ENCODE results near the gene CNOT4.

Gene CNOT4

GRCh38 chr7:135317676-135318325, 192.1 kb downstream of the CNOT4 start:
- DNase-seq = no peak

GRCh38 chr7:135316648-135317313, 193.1 kb downstream of the CNOT4 start:
- no peak for DNase-seq

- DNase-seq = no peak
These were observed 195.9 kb downstream of the CNOT4 start for GRCh38 chr7:135313971-135314370.

Measured in NCI-H1694 (cell line).